Keratinocyte (primary cell): ENCODE data around the gene ERMP1.

Source experiments
- EZH2 ChIP-seq: IDR thresholded peaks from one replicate; pipeline ENCODE4 v1.6.1; 2012; ENCODE audit warnings: inconsistent platforms, mild to moderate bottlenecking, low read length, moderate library complexity
- TF ChIP-seq, protein P1 (sequence below), 3 experiments: IDR thresholded peaks in 1 of 3; conservative IDR thresholded peaks in 1 of 3; optimal IDR thresholded peaks in 1 of 3; 2 replicates in 2 of 3; 3 replicates in 1 of 3; pipeline versions ENCODE3 to v1.5.1; 2011; ENCODE audit warnings: low read length in 3 of 3, mild to moderate bottlenecking in 3 of 3, moderate library complexity in 2 of 3, control low read depth in 1 of 3, inconsistent platforms in 1 of 3; ENCODE audit not compliant: insufficient read depth in 2 of 3; ENCODE audit errors: extremely low read depth in 1 of 3

DNA sequence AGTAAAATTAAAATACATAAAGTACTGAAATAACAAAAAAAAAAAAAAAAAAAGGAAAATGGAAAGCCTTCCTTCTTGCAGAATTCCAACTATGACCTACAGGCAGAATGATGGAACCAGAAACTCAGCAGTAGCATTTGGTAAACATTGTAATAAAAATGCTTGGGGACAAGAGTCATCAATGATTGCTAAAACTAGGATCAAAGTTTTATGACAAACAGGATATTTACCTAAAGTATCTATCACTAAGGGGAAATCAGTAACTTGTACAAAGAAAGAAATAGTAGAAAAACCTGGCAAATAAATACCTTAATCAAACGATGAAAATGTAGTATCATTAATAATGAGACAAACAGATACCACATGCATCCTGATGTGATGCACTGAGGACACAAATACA is 17.5 kb downstream of the ERMP1 start:
- TF ChIP-seq, protein P1, sequence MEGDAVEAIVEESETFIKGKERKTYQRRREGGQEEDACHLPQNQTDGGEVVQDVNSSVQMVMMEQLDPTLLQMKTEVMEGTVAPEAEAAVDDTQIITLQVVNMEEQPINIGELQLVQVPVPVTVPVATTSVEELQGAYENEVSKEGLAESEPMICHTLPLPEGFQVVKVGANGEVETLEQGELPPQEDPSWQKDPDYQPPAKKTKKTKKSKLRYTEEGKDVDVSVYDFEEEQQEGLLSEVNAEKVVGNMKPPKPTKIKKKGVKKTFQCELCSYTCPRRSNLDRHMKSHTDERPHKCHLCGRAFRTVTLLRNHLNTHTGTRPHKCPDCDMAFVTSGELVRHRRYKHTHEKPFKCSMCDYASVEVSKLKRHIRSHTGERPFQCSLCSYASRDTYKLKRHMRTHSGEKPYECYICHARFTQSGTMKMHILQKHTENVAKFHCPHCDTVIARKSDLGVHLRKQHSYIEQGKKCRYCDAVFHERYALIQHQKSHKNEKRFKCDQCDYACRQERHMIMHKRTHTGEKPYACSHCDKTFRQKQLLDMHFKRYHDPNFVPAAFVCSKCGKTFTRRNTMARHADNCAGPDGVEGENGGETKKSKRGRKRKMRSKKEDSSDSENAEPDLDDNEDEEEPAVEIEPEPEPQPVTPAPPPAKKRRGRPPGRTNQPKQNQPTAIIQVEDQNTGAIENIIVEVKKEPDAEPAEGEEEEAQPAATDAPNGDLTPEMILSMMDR (optimal IDR thresholded peaks at IDR 0.05 in 1 of 3, IDR thresholded peaks at IDR 0.05 in 1 of 3, conservative IDR thresholded peaks at IDR 0.05 in 1 of 3; ENCODE audit: extremely low read depth in 1 of 3, insufficient read depth in 2 of 3, low read length in 3 of 3), result no peak
- TF ChIP-seq EZH2, result no peak
